SJSA1 (cell line): Measurements from ENCODE around the gene ASIP. TPM values are rescaled to one million over a fixed set of nuclear protein-coding genes. Genes with fewer than 3 reads are reported as not detected.
"Not testable (repeated sequence)": the region's sequence is repeated elsewhere in the genome, so short reads cannot be mapped to it uniquely, and the experiment has no call there.

Experiments
- DNase-seq, 2 experiments: peaks; one replicate each; pipeline ENCODE4 v3.0.0-alpha.2; 2015 to 2020; ENCODE audit warnings: low spot score in 2 of 2, low read depth in 1 of 2
- H3K27ac ChIP-seq: fragments of 250-450 bp; sonication (Bioruptor Pico); 2 replicates; pipeline ENCODE4 v1.5.1; 2020; ENCODE audit warnings: mild to moderate bottlenecking, moderate library complexity
- H3K27me3 ChIP-seq: fragments of 250-450 bp; sonication (Bioruptor Pico); replicated peaks from 2 replicates; pipeline ENCODE4 v1.5.1; 2020; ENCODE audit warnings: mild to moderate bottlenecking, moderate library complexity
- H3K36me3 ChIP-seq: fragments of 250-450 bp; sonication (Bioruptor Pico); 2 replicates; pipeline ENCODE4 v1.5.1; 2020; ENCODE audit warnings: mild to moderate bottlenecking
- H3K4me1 ChIP-seq: fragments of 250-450 bp; sonication (Bioruptor Pico); replicated peaks from 2 replicates; pipeline ENCODE4 v1.6.1; 2021; ENCODE audit warnings: mild to moderate bottlenecking
- H3K4me3 ChIP-seq: fragments of 250-450 bp; sonication (Bioruptor Pico); 2 replicates; pipeline ENCODE4 v1.5.1; 2020; ENCODE audit warnings: mild to moderate bottlenecking
- H3K9me3 ChIP-seq: fragments of 250-450 bp; sonication (Bioruptor Pico); replicated peaks from 2 replicates; pipeline ENCODE4 v1.5.1; 2020; ENCODE audit warnings: mild to moderate bottlenecking
- total RNA-seq: library from RNA; depleted of rRNA; stranded (reverse); fragments of >200 nt; shearing (Covaris generic); gene quantifications from 2 replicates; pipeline ENCODE4 v1.2.3, GENCODE V29; 2014

The ASIP gene
- total RNA-seq, 1 experiment from 2014 or later = not detected

DNA sequence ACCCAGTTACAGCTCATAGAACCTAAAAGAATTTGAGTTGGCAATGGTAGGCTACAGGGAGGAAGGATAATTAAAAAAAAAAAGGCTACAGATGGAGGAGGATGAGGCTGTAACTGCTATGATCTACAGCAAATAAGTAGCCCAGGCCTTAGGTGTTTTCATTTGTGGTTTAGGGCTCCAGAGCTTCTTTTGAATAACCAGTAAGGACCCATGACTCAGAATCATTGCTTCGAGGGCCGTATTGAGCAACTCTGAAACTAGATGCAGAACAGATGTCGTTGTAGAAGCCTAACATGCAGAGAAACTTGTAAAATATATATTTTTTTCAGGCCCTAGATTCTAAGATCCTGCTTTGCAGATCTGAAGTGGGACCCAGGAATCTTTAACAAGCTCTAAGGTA lies 19.0 kb upstream of the ASIP start:
- H3K4me1 ChIP-seq = peaks cover 27% of the 10 kb centered on the region
- H3K4me3 ChIP-seq = no peak overlapping the region
- no peaks in the 10 kb centered on the region for H3K27me3 ChIP-seq
- H3K27ac ChIP-seq = no peak overlapping the region
- peak; percentile 56 to 65 for DNase-seq
- no peaks in the 10 kb centered on the region for H3K36me3 ChIP-seq
- H3K9me3 ChIP-seq = no peaks in the 10 kb centered on the region

DNA sequence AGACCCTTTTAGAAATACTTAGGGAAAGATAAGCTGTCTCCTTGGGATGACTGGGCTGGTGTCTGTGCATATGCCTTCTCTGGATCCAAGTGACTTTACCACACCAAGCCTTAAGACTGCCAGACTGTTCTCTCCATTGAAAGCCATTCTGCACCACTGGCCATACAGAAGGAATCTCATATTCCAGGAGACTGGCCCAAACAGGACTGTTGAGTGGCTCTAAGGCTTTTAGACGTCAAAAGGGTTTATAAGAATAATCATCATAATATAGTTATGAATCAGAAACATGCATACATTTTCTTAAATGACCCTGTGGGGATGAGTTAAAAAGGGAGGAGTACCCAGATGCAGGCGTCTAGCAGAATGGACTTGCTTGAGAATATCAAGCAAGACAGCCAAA lies 17.0 kb upstream of the ASIP start:
- peaks cover 27% of the 10 kb centered on the region for H3K4me1 ChIP-seq
- H3K9me3 ChIP-seq, H3K27ac ChIP-seq, DNase-seq, H3K4me3 ChIP-seq, H3K36me3 ChIP-seq, H3K27me3 ChIP-seq: not testable (repeated sequence)

GRCh38 chr20:34231634-34232033 lies 9.6 kb upstream of the ASIP start:
- Histone ChIP-seq H3K9me3 (no peaks in the 10 kb centered on the region), H3K27ac (no peak overlapping the region), H3K4me3 (no peak overlapping the region), H3K36me3 (no peaks in the 10 kb centered on the region), H3K4me1 (no peaks in the 10 kb centered on the region), H3K27me3 (no peaks in the 10 kb centered on the region)
- no peak for DNase-seq

GRCh38 chr20:34232494-34233087 lies 8.6 kb upstream of the ASIP start:
- no peak for DNase-seq
- Histone ChIP-seq H3K4me3 (no peak overlapping the region), H3K36me3 (no peaks in the 10 kb centered on the region), H3K4me1 (no peaks in the 10 kb centered on the region), H3K9me3 (no peaks in the 10 kb centered on the region), H3K27me3 (no peaks in the 10 kb centered on the region), H3K27ac (no peak overlapping the region)

DNA sequence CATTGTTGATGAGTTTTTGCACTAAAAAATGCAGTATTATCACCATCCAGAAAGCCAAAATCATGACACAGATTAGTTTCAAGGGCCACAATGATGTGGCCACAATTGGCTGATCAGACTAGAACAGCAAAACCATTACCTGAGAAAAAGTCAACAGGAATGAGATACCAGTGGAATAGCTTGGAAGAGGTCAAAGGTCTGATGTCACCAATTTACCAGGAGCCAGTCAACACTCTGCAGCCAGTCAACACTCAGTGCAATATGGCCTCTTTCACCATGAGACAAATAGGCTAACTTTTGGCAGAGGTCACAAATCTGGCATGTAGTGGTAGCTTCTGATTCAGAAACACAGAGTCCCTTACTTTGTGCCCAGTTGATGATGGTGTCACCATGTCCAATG lies 7.5 kb upstream of the ASIP start:
- Histone ChIP-seq H3K4me1 (no peaks in the 10 kb centered on the region), H3K27me3 (no peaks in the 10 kb centered on the region), H3K27ac (no peak overlapping the region), H3K4me3 (no peak overlapping the region), H3K36me3 (no peaks in the 10 kb centered on the region), H3K9me3 (peaks cover 5% of the 10 kb centered on the region)
- DNase-seq = no peak

DNA sequence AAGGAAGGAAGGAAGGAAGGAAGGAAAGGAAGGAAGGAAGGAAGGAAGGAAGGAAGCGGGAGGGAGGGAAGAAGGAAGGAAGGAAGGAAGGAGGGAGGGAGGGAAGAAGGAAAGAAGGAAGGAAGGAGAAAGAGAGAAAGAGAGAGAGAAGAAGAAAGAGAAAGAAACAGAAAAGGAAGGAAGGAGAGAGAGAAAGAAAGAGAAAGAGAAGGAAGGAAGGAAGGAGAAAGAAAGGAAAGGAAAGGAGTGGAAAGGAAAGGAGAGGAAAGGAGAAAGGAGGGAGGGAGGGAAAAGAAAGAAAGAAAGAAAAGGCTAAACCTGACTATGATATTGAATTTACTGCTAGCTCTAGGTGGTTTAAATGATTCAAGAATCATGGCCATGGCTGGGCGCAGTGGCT lies 5.3 kb upstream of the ASIP start:
- no peak for DNase-seq

GRCh38 chr20:34237942-34238341 lies 3.3 kb upstream of the ASIP start:
- Histone ChIP-seq H3K4me3 (no peak overlapping the region), H3K27me3 (no peaks in the 10 kb centered on the region), H3K4me1 (no peaks in the 10 kb centered on the region), H3K36me3 (no peaks in the 10 kb centered on the region), H3K9me3 (peaks cover 5% of the 10 kb centered on the region), H3K27ac (no peak overlapping the region)
- DNase-seq = no peak

More for the DNA sequence above, 5.3 kb upstream of the ASIP start:
- H3K4me3 ChIP-seq = no peak overlapping the region
- no peaks in the 10 kb centered on the region for H3K36me3 ChIP-seq
- H3K9me3 ChIP-seq = peaks cover 5% of the 10 kb centered on the region
- no peak overlapping the region for H3K27ac ChIP-seq
- no peaks in the 10 kb centered on the region for H3K4me1 ChIP-seq
- no peaks in the 10 kb centered on the region for H3K27me3 ChIP-seq

DNA sequence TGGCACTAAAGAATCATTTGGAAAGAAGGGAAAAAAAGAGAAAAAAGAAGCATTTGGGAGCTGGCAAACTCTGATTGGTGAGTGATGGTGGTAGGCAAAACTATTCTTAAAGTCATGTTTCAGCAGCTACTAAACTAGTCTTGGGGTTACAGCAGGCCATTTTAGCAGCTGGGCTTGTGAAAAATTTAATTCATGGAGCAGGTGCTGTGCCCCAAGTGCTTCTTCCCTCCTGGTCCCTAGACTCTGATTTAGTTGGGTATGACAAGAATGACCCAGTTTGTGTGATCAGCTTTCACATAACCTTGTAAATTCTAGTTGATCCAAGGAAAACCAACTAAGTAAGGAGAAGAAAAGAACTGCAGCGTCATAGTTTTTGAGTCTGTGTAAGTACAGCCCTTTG lies 1.1 kb upstream of the ASIP start:
- no peak for DNase-seq
- Histone ChIP-seq H3K36me3 (no peaks in the 10 kb centered on the region), H3K9me3 (peaks cover 5% of the 10 kb centered on the region), H3K4me1 (no peaks in the 10 kb centered on the region), H3K4me3 (no peak overlapping the region), H3K27ac (no peak overlapping the region), H3K27me3 (no peaks in the 10 kb centered on the region)

DNA sequence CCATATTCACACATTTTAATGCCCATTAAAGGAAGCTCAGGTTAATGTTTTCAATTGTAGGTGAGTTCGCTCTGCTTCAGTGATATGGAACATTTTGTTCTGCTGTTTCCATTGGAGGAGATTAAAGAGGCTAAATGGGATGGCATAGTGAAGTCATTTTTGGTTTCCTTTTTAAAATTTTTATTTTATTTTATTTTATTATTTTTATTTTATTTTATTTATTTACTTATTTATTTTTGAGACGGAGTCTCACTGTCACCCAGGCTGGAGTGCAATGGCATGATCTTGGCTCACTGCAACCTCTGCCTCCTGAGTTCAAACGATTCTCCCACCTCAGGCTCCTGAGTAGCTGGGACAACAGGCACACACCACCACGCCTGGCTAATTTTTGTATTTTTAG lies 792 bp downstream of the ASIP start:
- not testable (repeated sequence) for H3K4me1 ChIP-seq, DNase-seq, H3K4me3 ChIP-seq

GRCh38 chr20:34242879-34243278 lies 1.7 kb downstream of the ASIP start:
- H3K4me3 ChIP-seq = no peak overlapping the region
- peaks cover 4% of the 10 kb centered on the region for H3K9me3 ChIP-seq
- H3K36me3 ChIP-seq = no peaks in the 10 kb centered on the region
- DNase-seq = no peak
- no peak overlapping the region for H3K27ac ChIP-seq
- peaks cover 4% of the 10 kb centered on the region for H3K4me1 ChIP-seq
- H3K27me3 ChIP-seq = no peaks in the 10 kb centered on the region

More for the DNA sequence above, 792 bp downstream of the ASIP start:
- H3K27ac ChIP-seq, H3K27me3 ChIP-seq, H3K9me3 ChIP-seq, H3K36me3 ChIP-seq: not testable (repeated sequence)

GRCh38 chr20:34243377-34243776 lies 2.2 kb downstream of the ASIP start:
- Histone ChIP-seq H3K36me3 (no peaks in the 10 kb centered on the region), H3K9me3 (no peaks in the 10 kb centered on the region), H3K4me1 (peaks cover 4% of the 10 kb centered on the region), H3K27me3 (no peaks in the 10 kb centered on the region), H3K27ac (no peak overlapping the region), H3K4me3 (no peak overlapping the region)
- DNase-seq = no peak

DNA sequence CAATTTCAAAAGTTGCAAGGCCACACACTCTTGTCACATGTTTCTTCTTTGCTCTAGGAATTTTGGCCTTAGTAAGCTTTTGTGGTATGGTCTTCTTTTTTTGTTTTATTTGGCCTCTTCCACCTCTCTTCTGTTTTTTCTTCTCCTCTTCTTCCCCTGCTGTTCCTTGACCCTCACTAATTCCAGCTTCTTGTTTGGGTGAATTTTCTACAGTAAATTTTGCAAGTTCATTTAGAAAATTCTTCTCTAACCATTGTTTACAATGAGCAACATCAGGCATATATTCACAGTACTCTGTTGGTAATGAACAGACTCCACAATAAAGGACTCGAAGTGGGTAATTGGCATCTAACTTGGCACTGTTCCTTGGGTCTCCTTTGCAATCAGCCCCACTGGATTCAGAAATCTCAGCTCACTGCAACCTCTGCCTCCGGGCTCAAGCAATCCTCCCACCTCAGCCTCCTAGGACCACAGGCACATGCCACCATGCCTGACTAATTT lies 5.0 kb downstream of the ASIP start:
- no peaks in the 10 kb centered on the region for H3K9me3 ChIP-seq
- no peaks in the 10 kb centered on the region for H3K36me3 ChIP-seq
- H3K4me1 ChIP-seq = peaks cover 4% of the 10 kb centered on the region
- no peaks in the 10 kb centered on the region for H3K27me3 ChIP-seq
- H3K4me3 ChIP-seq = no peak overlapping the region
- DNase-seq = no peak
- H3K27ac ChIP-seq = no peak overlapping the region

DNA sequence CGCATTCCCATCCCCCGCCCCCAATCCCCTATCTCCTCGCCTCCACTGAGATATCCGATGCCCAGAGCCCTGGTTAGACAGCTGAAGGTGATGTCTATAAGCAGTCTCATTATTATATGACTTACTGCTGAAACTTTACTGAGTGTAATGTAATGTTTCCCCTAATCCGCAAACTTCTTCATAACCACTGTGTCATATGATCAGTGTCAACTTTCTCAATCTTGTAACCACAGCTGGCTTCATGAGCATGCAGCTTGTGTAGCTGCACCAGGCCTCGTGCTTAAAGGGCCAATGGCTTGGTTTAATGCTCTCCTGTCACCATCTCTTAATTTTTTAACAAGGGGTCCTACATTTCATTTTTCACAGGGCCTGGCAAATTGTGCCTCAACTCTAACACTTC lies 8.1 kb downstream of the ASIP start:
- no peaks in the 10 kb centered on the region for H3K9me3 ChIP-seq
- DNase-seq = no peak
- H3K27me3 ChIP-seq = no peaks in the 10 kb centered on the region
- H3K27ac ChIP-seq = no peak overlapping the region
- H3K4me1 ChIP-seq = peaks cover 4% of the 10 kb centered on the region
- H3K4me3 ChIP-seq = no peak overlapping the region
- H3K36me3 ChIP-seq = no peaks in the 10 kb centered on the region

- Histone ChIP-seq H3K27ac (no peak overlapping the region), H3K36me3 (no peaks in the 10 kb centered on the region), H3K9me3 (no peaks in the 10 kb centered on the region), H3K27me3 (no peaks in the 10 kb centered on the region), H3K4me1 (peaks cover 4% of the 10 kb centered on the region), H3K4me3 (no peak overlapping the region)
- DNase-seq = no peak
These were observed 8.8 kb downstream of the ASIP start for GRCh38 chr20:34250005-34250404.

- Histone ChIP-seq H3K4me1 (no peaks in the 10 kb centered on the region), H3K27me3 (no peaks in the 10 kb centered on the region), H3K36me3 (no peaks in the 10 kb centered on the region), H3K27ac (no peak overlapping the region), H3K9me3 (no peaks in the 10 kb centered on the region), H3K4me3 (no peak overlapping the region)
- no peak for DNase-seq
These were observed 10.4 kb downstream of the ASIP start for GRCh38 chr20:34251619-34252018.
